NT2/D1 (cell line): ENCODE results near the gene ZNF736.

Experiments used
- YY1 ChIP-seq: IDR thresholded peaks from 2 replicates; pipeline ENCODE4 v1.6.1; 2011; ENCODE audit not compliant: insufficient read length, insufficient read depth
- ZNF274 ChIP-seq: IDR thresholded peaks from 2 replicates; pipeline ENCODE4 v1.6.1; 2011; ENCODE audit warnings: mild to moderate bottlenecking, low read depth, low read length

GRCh38 chr7:64310426-64310825 is 3.3 kb upstream of the ZNF736 start:
- no peak for TF ChIP-seq YY1
- TF ChIP-seq ZNF274, result no peak
